HEK293 (cell line): ENCODE measurements around the gene CBX5.

Source experiments
- BCL11A ChIP-seq: fragments of 450-650 bp; formaldehyde crosslinking; IDR thresholded peaks from 2 replicates; pipeline ENCODE4 v1.5.1; 2016; ENCODE audit warnings: low read depth, missing biosample characterization, missing genetic modification characterization
- FEZF1 ChIP-seq: fragments of 450-650 bp; formaldehyde crosslinking; IDR thresholded peaks from 2 replicates; pipeline ENCODE4 v1.5.1; 2016; ENCODE audit warnings: missing biosample characterization, missing genetic modification characterization
- HOXA7 ChIP-seq: sonication (generic); formaldehyde crosslinking; IDR thresholded peaks from 2 replicates; pipeline ENCODE4 v1.8.1; 2022; ENCODE audit warnings: missing genetic modification reagents, borderline replicate concordance
- ZFP37 ChIP-seq: fragments of 450-650 bp; formaldehyde crosslinking; IDR thresholded peaks from 2 replicates; pipeline ENCODE4 v1.5.1; 2016; ENCODE audit warnings: missing biosample characterization, missing genetic modification characterization
- ZNF121 ChIP-seq: fragments of 450-650 bp; formaldehyde crosslinking; IDR thresholded peaks from 2 replicates; pipeline ENCODE4 v1.5.1; 2016; ENCODE audit warnings: missing biosample characterization, missing genetic modification characterization
- ZNF138 ChIP-seq: fragments of 450-650 bp; formaldehyde crosslinking; IDR thresholded peaks from 2 replicates; pipeline ENCODE4 v1.5.1; 2016; ENCODE audit warnings: missing biosample characterization, missing genetic modification characterization, borderline replicate concordance
- ZNF311 ChIP-seq: fragments of 450-650 bp; formaldehyde crosslinking; IDR thresholded peaks from 2 replicates; pipeline ENCODE4 v1.5.1; 2017; ENCODE audit warnings: missing biosample characterization, missing genetic modification characterization, borderline replicate concordance
- ZNF335 ChIP-seq: fragments of 450-650 bp; formaldehyde crosslinking; conservative IDR thresholded peaks from 2 replicates; pipeline ENCODE4 v1.5.1; 2016; ENCODE audit warnings: missing biosample characterization, missing genetic modification characterization
- ZNF501 ChIP-seq: fragments of 450-650 bp; formaldehyde crosslinking; IDR thresholded peaks from 2 replicates; pipeline ENCODE4 v1.5.1; 2016; ENCODE audit warnings: missing biosample characterization, missing genetic modification characterization
- ZNF654 ChIP-seq: fragments of 450-650 bp; formaldehyde crosslinking; IDR thresholded peaks from 2 replicates; pipeline ENCODE4 v1.5.1; 2016; ENCODE audit warnings: low read depth, missing biosample characterization, missing genetic modification characterization
- ZNF670 ChIP-seq: fragments of 450-650 bp; formaldehyde crosslinking; IDR thresholded peaks from 2 replicates; pipeline ENCODE4 v1.5.1; 2016; ENCODE audit warnings: missing biosample characterization, missing genetic modification characterization, low read depth
- TF ChIP-seq, protein P1 (sequence below): fragments of 450-650 bp; formaldehyde crosslinking; IDR thresholded peaks from 2 replicates; pipeline ENCODE4 v1.5.1; 2016; ENCODE audit warnings: missing biosample characterization, missing genetic modification characterization
- TF ChIP-seq, protein P2 (sequence below): fragments of 450-650 bp; formaldehyde crosslinking; IDR thresholded peaks from 2 replicates; pipeline ENCODE4 v1.5.1; 2016; ENCODE audit warnings: missing biosample characterization, missing genetic modification characterization
- TF ChIP-seq, protein P3 (sequence below): fragments of 450-650 bp; formaldehyde crosslinking; IDR thresholded peaks from 2 replicates; pipeline ENCODE4 v1.5.1; 2016; ENCODE audit warnings: missing biosample characterization, missing genetic modification characterization

DNA sequence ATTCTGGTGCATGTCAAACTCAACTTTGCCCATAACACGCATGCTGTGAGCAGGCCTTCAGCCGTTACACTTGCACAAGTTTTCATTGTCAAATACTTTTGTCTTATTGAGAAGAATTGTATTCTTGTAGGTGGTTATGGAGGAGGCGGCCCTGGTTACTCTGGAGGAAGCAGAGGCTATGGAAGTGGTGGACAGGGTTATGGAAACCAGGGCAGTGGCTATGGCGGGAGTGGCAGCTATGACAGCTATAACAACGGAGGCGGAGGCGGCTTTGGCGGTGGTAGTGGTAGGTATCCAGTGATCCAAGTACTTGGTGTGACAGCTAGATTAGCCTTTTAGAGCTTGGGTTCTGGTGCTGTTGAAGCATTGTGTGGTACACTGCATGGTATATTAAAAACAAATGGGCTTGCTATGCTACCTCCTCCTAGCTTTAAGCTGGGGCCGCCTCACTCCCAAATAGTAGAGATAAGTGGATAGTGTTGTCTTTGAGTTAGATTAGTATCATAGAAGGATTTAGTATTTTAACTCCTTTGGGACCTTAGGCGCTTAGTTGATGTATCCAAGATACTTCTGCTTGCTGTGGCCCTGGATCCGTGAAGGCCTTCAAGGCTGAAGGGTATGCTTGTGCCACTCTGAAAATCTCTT is 3.1 kb upstream of the CBX5 start:
- no peak for TF ChIP-seq ZNF670
- TF ChIP-seq ZFP37 (tag by site-specific recombination) = no peak
- TF ChIP-seq, protein P1, sequence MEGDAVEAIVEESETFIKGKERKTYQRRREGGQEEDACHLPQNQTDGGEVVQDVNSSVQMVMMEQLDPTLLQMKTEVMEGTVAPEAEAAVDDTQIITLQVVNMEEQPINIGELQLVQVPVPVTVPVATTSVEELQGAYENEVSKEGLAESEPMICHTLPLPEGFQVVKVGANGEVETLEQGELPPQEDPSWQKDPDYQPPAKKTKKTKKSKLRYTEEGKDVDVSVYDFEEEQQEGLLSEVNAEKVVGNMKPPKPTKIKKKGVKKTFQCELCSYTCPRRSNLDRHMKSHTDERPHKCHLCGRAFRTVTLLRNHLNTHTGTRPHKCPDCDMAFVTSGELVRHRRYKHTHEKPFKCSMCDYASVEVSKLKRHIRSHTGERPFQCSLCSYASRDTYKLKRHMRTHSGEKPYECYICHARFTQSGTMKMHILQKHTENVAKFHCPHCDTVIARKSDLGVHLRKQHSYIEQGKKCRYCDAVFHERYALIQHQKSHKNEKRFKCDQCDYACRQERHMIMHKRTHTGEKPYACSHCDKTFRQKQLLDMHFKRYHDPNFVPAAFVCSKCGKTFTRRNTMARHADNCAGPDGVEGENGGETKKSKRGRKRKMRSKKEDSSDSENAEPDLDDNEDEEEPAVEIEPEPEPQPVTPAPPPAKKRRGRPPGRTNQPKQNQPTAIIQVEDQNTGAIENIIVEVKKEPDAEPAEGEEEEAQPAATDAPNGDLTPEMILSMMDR (tag by site-specific recombination) = no peak
- no peak for TF ChIP-seq ZNF654 (tag by site-specific recombination)
- TF ChIP-seq, protein P2, sequence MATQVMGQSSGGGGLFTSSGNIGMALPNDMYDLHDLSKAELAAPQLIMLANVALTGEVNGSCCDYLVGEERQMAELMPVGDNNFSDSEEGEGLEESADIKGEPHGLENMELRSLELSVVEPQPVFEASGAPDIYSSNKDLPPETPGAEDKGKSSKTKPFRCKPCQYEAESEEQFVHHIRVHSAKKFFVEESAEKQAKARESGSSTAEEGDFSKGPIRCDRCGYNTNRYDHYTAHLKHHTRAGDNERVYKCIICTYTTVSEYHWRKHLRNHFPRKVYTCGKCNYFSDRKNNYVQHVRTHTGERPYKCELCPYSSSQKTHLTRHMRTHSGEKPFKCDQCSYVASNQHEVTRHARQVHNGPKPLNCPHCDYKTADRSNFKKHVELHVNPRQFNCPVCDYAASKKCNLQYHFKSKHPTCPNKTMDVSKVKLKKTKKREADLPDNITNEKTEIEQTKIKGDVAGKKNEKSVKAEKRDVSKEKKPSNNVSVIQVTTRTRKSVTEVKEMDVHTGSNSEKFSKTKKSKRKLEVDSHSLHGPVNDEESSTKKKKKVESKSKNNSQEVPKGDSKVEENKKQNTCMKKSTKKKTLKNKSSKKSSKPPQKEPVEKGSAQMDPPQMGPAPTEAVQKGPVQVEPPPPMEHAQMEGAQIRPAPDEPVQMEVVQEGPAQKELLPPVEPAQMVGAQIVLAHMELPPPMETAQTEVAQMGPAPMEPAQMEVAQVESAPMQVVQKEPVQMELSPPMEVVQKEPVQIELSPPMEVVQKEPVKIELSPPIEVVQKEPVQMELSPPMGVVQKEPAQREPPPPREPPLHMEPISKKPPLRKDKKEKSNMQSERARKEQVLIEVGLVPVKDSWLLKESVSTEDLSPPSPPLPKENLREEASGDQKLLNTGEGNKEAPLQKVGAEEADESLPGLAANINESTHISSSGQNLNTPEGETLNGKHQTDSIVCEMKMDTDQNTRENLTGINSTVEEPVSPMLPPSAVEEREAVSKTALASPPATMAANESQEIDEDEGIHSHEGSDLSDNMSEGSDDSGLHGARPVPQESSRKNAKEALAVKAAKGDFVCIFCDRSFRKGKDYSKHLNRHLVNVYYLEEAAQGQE = no peak
- TF ChIP-seq ZNF335 (tag by site-specific recombination) = no peak
- TF ChIP-seq ZNF121 (tag by site-specific recombination) = no peak
- TF ChIP-seq FEZF1 = no peak
- TF ChIP-seq ZNF138 (tag by site-specific recombination) = no peak
- TF ChIP-seq, protein P3, sequence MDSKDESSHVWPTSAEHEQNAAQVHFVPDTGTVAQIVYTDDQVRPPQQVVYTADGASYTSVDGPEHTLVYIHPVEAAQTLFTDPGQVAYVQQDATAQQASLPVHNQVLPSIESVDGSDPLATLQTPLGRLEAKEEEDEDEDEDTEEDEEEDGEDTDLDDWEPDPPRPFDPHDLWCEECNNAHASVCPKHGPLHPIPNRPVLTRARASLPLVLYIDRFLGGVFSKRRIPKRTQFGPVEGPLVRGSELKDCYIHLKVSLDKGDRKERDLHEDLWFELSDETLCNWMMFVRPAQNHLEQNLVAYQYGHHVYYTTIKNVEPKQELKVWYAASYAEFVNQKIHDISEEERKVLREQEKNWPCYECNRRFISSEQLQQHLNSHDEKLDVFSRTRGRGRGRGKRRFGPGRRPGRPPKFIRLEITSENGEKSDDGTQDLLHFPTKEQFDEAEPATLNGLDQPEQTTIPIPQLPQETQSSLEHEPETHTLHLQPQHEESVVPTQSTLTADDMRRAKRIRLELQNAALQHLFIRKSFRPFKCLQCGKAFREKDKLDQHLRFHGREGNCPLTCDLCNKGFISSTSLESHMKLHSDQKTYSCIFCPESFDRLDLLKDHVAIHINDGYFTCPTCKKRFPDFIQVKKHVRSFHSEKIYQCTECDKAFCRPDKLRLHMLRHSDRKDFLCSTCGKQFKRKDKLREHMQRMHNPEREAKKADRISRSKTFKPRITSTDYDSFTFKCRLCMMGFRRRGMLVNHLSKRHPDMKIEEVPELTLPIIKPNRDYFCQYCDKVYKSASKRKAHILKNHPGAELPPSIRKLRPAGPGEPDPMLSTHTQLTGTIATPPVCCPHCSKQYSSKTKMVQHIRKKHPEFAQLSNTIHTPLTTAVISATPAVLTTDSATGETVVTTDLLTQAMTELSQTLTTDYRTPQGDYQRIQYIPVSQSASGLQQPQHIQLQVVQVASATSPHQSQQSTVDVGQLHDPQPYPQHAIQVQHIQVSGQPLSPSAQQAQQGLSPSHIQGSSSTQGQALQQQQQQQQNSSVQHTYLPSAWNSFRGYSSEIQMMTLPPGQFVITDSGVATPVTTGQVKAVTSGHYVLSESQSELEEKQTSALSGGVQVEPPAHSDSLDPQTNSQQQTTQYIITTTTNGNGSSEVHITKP (tag by site-specific recombination) = no peak
- TF ChIP-seq BCL11A (tag by site-specific recombination) = no peak
- no peak for TF ChIP-seq ZNF311 (tag by site-specific recombination)
- no peak for TF ChIP-seq HOXA7 (CRISPR knock-in tag)
- TF ChIP-seq ZNF501 (tag by site-specific recombination) = no peak
